D721Med (cell line): ENCODE measurements around the gene SLC4A8.

ENCODE experiments used
- DNase-seq: peaks from one replicate; pipeline ENCODE4 v3.0.0; 2011; ENCODE audit warnings: low spot score; ENCODE audit not compliant: insufficient read length
- FAIRE-seq: peaks from 2 replicates; lab custom pipeline; 2011; peaks lifted over from hg19 to GRCh38; lab: Jason Lieb, UNC
- TF ChIP-seq, protein P1 (sequence below): IDR thresholded peaks from 2 replicates; pipeline ENCODE4 v1.5.1; 2012; ENCODE audit warnings: mild to moderate bottlenecking, control low read depth; ENCODE audit not compliant: insufficient read depth; ENCODE audit errors: missing control alignments

The SLC4A8 gene

DNA sequence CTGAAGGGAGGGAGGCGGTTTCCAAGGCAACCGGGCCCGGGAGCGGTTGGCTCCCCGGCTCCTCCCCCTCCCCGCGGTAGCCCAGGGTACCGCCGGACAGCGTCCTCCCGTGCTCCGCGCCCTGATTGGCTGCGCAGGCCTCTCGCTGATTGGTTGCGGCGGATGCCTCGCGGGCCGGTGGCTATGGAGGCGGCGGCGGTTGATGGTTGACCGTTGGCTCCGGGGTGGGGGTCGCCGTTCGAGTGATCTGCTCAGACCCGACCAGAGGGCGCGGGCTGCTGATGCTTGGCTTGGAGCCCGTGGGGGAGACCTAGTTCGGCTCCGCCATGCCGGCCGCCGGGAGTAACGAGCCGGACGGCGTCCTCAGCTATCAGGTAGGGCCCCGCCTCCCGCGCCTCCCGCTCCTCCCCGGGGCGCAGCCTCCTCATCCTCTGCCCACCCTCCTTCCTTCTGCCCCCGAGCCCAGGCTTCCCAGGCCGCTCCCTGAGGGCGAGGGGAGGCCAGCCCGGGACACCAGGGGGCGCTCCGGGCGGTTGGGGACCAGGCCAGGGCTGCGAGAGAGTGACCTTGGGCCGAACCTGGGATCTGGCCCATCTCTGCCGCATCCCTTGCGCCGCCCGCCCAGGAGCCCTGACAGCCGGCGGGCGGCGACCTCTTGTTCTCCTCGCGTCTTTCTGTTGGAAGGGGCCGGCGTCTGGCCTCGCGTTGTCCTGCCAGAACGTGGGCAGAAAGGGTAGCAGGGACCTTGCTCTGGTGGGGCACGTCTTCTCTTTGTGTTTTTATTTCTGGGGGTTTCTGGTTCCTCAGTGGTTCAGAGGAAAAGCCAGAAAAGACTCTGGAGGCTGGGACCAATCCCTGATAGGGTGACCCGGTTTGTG lies at the start of gene SLC4A8:
SLC4A8 (plus strand) TSS at position 170 of the 878 bp plus-strand sequence; CDS start at position 327, 157 bp downstream.
- FAIRE-seq (no peak), DNase-seq (peak; percentile 80)
- TF ChIP-seq, protein P1, sequence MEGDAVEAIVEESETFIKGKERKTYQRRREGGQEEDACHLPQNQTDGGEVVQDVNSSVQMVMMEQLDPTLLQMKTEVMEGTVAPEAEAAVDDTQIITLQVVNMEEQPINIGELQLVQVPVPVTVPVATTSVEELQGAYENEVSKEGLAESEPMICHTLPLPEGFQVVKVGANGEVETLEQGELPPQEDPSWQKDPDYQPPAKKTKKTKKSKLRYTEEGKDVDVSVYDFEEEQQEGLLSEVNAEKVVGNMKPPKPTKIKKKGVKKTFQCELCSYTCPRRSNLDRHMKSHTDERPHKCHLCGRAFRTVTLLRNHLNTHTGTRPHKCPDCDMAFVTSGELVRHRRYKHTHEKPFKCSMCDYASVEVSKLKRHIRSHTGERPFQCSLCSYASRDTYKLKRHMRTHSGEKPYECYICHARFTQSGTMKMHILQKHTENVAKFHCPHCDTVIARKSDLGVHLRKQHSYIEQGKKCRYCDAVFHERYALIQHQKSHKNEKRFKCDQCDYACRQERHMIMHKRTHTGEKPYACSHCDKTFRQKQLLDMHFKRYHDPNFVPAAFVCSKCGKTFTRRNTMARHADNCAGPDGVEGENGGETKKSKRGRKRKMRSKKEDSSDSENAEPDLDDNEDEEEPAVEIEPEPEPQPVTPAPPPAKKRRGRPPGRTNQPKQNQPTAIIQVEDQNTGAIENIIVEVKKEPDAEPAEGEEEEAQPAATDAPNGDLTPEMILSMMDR = peak; percentile 53

DNA sequence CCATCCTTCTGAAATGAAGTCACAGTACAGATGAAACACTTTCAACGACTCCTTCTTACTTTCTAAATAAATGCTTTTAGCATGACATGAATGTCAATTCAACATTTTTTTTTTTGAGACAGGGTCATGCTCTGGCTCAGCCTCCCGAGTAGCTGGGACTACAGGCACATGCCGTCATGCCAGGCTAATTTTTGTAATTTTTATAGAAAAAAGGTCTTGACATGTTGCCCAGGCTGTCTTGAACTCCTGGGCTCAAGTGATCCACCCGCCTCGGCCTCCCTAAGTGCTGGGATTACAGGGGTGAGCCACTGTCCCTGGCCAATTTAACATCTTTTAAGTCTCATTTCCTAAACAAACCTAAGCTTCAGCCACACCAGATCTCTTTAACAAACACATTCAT lies 49.8 kb upstream of the SLC4A8 start:
- DNase-seq = no peak
- TF ChIP-seq, protein P1 = no peak
- no peak for FAIRE-seq

DNA sequence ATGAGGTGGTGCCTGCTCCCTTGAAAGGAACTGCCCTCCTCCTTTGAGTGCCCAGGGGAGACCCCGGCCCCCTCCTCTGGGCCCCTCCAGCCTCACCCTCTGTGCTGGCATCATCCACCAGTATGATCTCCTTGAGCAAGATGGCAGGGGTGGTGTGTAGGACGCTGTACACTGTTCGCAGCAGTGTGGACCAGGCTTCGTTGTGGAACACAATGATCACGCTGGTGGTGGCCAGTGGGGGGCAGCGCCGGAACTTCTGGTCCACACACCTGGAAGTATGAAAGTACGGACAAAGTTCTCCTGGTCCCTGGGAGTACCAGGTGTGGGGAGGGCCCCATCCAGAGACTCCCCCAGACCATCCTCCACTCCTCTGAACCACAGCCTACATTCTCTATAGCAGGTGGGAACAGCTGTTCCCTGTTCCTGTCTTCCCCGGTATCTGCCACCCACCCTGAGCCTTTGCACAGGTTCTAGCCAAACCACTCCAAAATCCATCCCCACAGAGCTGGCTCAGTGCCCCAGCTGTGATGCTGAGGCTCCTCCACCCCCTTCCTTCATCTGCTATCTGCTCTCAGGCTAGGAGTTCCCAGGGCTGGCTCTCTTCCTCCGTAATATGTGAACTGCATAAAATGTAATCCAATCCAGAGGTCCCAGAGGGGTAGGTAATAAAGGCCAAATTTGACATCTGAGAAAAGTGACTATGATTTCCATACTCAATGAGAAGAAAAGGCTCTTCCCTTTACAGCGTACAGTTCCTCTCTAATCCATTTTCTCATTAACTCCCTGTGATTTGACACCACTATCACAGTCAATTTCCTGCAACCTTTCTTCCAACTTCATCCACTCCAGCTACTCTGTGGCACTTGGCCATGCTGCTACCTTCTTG lies 47.3 kb upstream of the SLC4A8 start:
- FAIRE-seq = no peak
- DNase-seq = no peak
- TF ChIP-seq, protein P1 = no peak

DNA sequence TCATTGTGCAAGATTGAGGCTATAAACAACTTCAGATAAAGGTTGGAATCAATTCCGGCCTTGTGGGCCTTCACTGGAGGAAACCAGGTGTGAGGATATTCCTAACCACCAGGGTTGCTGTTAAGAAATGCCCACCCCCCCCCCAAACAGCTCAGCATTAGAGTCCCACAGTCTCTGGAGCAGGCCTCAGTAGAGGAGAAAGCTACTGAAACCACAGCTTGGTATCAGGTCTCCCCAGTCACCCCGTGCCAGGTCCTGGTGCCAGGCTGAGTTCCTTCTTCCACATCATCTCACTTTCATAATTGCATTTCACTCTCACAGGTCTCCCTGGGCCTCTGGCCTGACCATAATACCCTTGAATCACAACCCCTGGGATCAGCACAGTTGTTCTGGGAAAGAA lies 45.9 kb upstream of the SLC4A8 start:
- FAIRE-seq (no peak), DNase-seq (no peak)
- TF ChIP-seq, protein P1 = no peak

DNA sequence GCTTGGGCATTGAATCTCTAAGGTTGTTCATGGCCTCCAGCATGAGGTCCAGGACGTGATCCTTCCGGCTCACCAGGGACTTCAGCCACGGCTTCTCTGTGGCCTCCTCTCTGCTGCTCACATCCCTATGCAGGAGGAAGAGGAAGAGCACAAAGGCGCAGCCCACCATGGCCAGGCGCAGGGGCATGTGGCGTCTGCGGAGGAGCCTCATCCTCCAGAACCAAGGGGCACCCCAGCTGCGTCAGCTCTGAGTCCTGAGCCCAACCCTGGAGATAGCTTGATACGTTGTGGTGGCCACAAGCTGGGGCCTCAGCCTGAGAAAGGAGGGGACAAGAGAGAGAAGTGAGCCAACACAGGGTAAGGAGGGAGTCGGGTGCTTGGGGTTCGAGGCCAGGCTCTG lies 45.1 kb upstream of the SLC4A8 start:
- DNase-seq = no peak
- no peak for FAIRE-seq
- TF ChIP-seq, protein P1 = no peak

DNA sequence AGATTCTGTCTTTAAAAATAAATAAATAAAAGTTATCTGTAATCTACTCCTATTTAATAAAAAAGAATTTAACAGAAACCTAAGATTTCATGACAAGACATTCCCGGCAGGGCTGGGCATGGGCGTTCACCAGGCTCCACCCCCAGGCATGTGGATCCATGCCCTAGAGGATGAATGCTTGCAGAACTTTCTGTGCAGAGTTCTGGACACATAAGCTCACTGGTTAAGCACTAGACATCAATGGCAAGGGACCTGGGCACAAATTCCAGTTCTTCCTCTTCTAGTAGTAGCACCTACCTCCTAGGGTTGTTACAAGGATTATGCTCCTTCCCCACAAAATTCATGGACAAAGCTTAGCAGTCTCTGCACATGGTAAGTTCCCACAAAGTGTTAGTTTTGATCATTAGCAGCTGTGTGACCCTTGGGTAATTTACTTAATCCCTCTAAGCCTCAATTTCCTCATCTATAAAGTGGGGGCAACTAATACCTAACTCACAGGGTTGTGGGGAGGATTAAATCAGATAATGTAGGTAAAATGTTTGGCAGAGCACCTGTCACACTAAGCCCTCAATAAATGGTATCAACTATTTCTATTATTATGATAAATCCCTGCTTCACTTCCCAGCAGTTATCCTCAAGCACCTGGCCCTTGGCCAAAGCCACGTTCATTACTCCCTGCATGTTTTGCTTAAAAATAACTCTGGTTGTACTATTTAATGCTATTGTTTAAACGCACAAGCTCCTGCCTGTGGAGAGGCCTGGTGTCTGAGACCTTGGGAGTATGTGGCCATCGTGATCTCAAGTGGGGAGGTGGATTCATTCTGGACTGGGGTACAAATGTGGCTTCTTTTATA lies 43.2 kb upstream of the SLC4A8 start:
- DNase-seq (no peak), FAIRE-seq (no peak)
- TF ChIP-seq, protein P1 = no peak
